Thyroid gland (tissue), 4 donors: ENCODE results near the gene ZNF726. TPM values are rescaled to one million over a fixed set of nuclear protein-coding genes. Genes with fewer than 3 reads are reported as not detected.

Experiments
- DNase-seq, 2 donors: peaks; one replicate each; pipeline ENCODE4 v3.0.0-alpha.2; 2019
- H3K27ac ChIP-seq, 3 donors: fragments of 200-600 bp; sonication (generic); 1 replicate in 2 of 3; 2 replicates in 1 of 3; pipeline ENCODE4 v1.5.1; 2016 to 2019; ENCODE audit warnings: mild to moderate bottlenecking in 1 of 3, moderate library complexity in 1 of 3
- H3K27me3 ChIP-seq: fragments of 200-600 bp; sonication (generic); one replicate; pipeline ENCODE4 v1.5.1; 2019
- H3K36me3 ChIP-seq, 2 donors: fragments of 200-600 bp; sonication (generic); one replicate each; pipeline ENCODE4 v1.5.1; 2016 to 2019
- H3K4me1 ChIP-seq, 2 donors: fragments of 200-600 bp; sonication (generic); one replicate each; pipeline ENCODE4 v1.5.1; 2017 to 2019
- H3K4me3 ChIP-seq, 3 donors: fragments of 200-600 bp; sonication (generic); replicated peaks in 1 of 3; 1 replicate in 2 of 3; 2 replicates in 1 of 3; pipeline ENCODE4 v1.5.1; 2016; ENCODE audit warnings: mild to moderate bottlenecking in 1 of 3
- H3K9me3 ChIP-seq: fragments of 200-600 bp; sonication (generic); one replicate; pipeline ENCODE4 v1.5.1; 2017
- POLR2A ChIP-seq, 2 donors: fragments of 450-650 bp; IDR thresholded peaks; one replicate each; pipeline ENCODE4 v1.6.1; 2017; ENCODE audit warnings: antibody characterized with exemption in 2 of 2, mild to moderate bottlenecking in 2 of 2, moderate library complexity in 1 of 2
- WGBS, 2 donors: methylation state at CpG; one replicate each; pipeline ENCODE4 v1.1.5; 2017; 5-methylcytosine and 5-hydroxymethylcytosine counted together
- intact Hi-C: fragments of 100-400 bp; cut with DNase I; formaldehyde crosslinking; loops from one replicate; pipeline ENCODE4 v1.15.1; 2023
- total RNA-seq, 4 donors: library from RNA; depleted of rRNA; stranded (reverse); fragments of >200 nt; gene quantifications; one replicate each; pipeline ENCODE4 v1.2.3, GENCODE V29; 2016
- TF ChIP-seq, protein P1 (sequence below), 6 experiments: fragments of 200-600 bp in 3 of 6; fragments of 450-650 bp in 3 of 6; sonication (generic) in 3 of 6; IDR thresholded peaks; one replicate each; pipeline ENCODE4 v1.5.1; 2016 to 2019; ENCODE audit warnings: antibody characterized with exemption in 6 of 6, mild to moderate bottlenecking in 2 of 6, inconsistent platforms in 1 of 6, moderate library complexity in 1 of 6

ZNF726 gene
- total RNA-seq, 4 donors from 2014 or later, result 1.3 to 9.1 (median 5.2) TPM

- no peak overlapping the region for H3K27ac ChIP-seq
- TF ChIP-seq POLR2A (IDR thresholded peaks at IDR 0.05), result no peak
- TF ChIP-seq, protein P1, sequence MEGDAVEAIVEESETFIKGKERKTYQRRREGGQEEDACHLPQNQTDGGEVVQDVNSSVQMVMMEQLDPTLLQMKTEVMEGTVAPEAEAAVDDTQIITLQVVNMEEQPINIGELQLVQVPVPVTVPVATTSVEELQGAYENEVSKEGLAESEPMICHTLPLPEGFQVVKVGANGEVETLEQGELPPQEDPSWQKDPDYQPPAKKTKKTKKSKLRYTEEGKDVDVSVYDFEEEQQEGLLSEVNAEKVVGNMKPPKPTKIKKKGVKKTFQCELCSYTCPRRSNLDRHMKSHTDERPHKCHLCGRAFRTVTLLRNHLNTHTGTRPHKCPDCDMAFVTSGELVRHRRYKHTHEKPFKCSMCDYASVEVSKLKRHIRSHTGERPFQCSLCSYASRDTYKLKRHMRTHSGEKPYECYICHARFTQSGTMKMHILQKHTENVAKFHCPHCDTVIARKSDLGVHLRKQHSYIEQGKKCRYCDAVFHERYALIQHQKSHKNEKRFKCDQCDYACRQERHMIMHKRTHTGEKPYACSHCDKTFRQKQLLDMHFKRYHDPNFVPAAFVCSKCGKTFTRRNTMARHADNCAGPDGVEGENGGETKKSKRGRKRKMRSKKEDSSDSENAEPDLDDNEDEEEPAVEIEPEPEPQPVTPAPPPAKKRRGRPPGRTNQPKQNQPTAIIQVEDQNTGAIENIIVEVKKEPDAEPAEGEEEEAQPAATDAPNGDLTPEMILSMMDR (IDR thresholded peaks at IDR 0.05), result no peak
- H3K9me3 ChIP-seq, result no peaks in the 10 kb centered on the region
- WGBS, 2 donors, result 61 to 62% methylated on average over 3 of the region's 3 CpGs
- H3K36me3 ChIP-seq, result no peaks in the 10 kb centered on the region
- H3K4me1 ChIP-seq, result no peaks in the 10 kb centered on the region
- DNase-seq, result no peak
- H3K27me3 ChIP-seq, result no peaks in the 10 kb centered on the region
- no peak overlapping the region for H3K4me3 ChIP-seq
- intact Hi-C loops, result no loop called here
Measured at GRCh38 chr19:23904406-23904805, 10.3 kb upstream of the ZNF726 start.

DNA sequence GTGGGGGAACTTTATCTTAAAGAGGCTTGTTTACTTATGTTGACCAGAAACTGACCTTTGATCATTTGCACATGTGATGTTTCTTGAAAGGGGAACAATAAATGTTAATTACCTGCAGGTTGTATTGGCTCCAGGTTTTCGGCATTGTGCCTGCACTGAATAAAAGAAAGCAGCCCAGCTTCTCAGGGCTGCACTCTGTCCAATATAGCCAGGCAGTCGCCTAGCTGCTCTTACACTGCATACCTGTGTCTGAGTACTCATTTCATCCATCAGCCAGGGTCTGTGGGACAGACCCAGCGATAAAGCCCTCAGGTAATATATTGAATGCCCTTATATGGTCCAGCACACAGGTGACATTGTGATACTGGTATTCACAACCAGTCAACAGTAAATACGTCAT is 8.9 kb upstream of the ZNF726 start:
- TF ChIP-seq POLR2A (IDR thresholded peaks at IDR 0.05), result no peak
- TF ChIP-seq, protein P1 (IDR thresholded peaks at IDR 0.05), result no peak
- no peak for DNase-seq
- H3K27me3 ChIP-seq, result no peaks in the 10 kb centered on the region
- no peak overlapping the region for H3K4me3 ChIP-seq
- H3K4me1 ChIP-seq, result no peaks in the 10 kb centered on the region
- H3K27ac ChIP-seq, result no peak overlapping the region
- intact Hi-C loops, result no loop called here
- H3K9me3 ChIP-seq, result no peaks in the 10 kb centered on the region
- WGBS, 2 donors, result 74 to 86% methylated on average over 4 of the region's 4 CpGs
- H3K36me3 ChIP-seq, result no peaks in the 10 kb centered on the region

DNA sequence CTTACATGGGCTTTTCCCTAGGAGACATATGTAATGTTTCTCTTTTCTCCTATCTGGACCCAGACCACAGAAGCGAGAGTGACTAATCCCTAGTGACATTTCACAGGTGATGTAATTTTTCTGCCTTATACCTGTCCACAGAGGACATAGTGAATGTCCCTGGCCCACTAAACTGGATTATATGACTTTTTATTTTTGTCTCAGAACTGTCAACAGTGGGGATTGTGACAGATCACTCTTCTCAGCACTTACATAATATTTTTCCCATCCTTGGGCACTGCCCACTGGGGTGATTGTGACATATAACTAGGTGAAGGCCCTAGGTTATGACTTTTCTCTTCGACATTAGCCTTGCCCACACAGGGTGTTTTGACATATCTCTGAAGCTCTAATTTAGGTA is 7.9 kb upstream of the ZNF726 start:
- no peaks in the 10 kb centered on the region for H3K9me3 ChIP-seq
- intact Hi-C loops, result no loop called here
- TF ChIP-seq, protein P1 (IDR thresholded peaks at IDR 0.05), result no peak
- no peak for TF ChIP-seq POLR2A (IDR thresholded peaks at IDR 0.05)
- H3K27ac ChIP-seq, result no peak overlapping the region
- no peaks in the 10 kb centered on the region for H3K27me3 ChIP-seq
- no peaks in the 10 kb centered on the region for H3K4me1 ChIP-seq
- H3K4me3 ChIP-seq, result no peak overlapping the region
- 78 to 91% methylated on average over 2 of the region's 2 CpGs for WGBS, 2 donors
- no peak for DNase-seq
- no peaks in the 10 kb centered on the region for H3K36me3 ChIP-seq

DNA sequence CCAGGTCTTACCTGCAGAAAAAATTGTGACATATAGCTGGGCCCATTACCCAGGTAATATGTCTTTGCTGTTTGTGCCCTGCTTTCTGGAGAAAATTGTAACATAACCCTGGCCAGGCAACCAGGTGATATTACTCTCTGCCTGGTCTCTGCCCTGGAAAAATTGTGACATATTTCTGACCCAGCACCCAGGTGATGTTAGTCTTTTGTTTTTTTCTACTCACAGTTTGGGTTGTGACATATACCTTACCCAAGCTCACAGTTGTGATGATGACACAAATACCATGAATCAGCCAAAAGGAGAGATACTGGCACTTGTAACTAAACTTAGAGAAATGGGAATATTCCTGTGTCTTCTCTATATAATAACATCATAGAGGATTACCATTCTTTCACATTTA is 6.5 kb upstream of the ZNF726 start:
- Histone ChIP-seq H3K27ac (no peak overlapping the region), H3K27me3 (no peaks in the 10 kb centered on the region), H3K4me3 (no peak overlapping the region), H3K4me1 (no peaks in the 10 kb centered on the region), H3K36me3 (no peaks in the 10 kb centered on the region), H3K9me3 (no peaks in the 10 kb centered on the region)
- intact Hi-C loops, result no loop called here
- TF ChIP-seq, protein P1 (IDR thresholded peaks at IDR 0.05), result no peak
- no peak for TF ChIP-seq POLR2A (IDR thresholded peaks at IDR 0.05)
- DNase-seq, result no peak

GRCh38 chr19:23909222-23909621 is 5.5 kb upstream of the ZNF726 start:
- H3K36me3 ChIP-seq, result no peaks in the 10 kb centered on the region
- no peaks in the 10 kb centered on the region for H3K4me1 ChIP-seq
- no peak overlapping the region for H3K4me3 ChIP-seq
- intact Hi-C loops, result no loop called here
- H3K27ac ChIP-seq, result no peak overlapping the region
- H3K27me3 ChIP-seq, result no peaks in the 10 kb centered on the region
- no peak for DNase-seq
- TF ChIP-seq POLR2A (IDR thresholded peaks at IDR 0.05), result no peak
- no peaks in the 10 kb centered on the region for H3K9me3 ChIP-seq

- Histone ChIP-seq H3K4me1 (peaks cover 0 to 6% of the 10 kb centered on the region in 2 donors), H3K27ac (no peak overlapping the region), H3K9me3 (no peaks in the 10 kb centered on the region), H3K36me3 (no peaks in the 10 kb centered on the region), H3K27me3 (no peaks in the 10 kb centered on the region), H3K4me3 (no peak overlapping the region)
- intact Hi-C loops, result no loop called here
- WGBS, 2 donors, result 95 to 96% methylated on average over 11 of the region's 11 CpGs
- no peak for TF ChIP-seq POLR2A (IDR thresholded peaks at IDR 0.05)
- TF ChIP-seq, protein P1 (IDR thresholded peaks at IDR 0.05), result no peak
- no peak for DNase-seq
Measured at GRCh38 chr19:23913931-23914330, 755 bp upstream of the ZNF726 start.
